CD4-positive, alpha-beta T cell treated with Interleukin-15 for 4 hours (primary cell): ENCODE measurements around the gene TMEM203.

ENCODE experiments used
- DNase-seq: peaks from one replicate; pipeline ENCODE4 v3.0.0-alpha.2; 2020; ENCODE audit warnings: low spot score

The TMEM203 gene

DNA sequence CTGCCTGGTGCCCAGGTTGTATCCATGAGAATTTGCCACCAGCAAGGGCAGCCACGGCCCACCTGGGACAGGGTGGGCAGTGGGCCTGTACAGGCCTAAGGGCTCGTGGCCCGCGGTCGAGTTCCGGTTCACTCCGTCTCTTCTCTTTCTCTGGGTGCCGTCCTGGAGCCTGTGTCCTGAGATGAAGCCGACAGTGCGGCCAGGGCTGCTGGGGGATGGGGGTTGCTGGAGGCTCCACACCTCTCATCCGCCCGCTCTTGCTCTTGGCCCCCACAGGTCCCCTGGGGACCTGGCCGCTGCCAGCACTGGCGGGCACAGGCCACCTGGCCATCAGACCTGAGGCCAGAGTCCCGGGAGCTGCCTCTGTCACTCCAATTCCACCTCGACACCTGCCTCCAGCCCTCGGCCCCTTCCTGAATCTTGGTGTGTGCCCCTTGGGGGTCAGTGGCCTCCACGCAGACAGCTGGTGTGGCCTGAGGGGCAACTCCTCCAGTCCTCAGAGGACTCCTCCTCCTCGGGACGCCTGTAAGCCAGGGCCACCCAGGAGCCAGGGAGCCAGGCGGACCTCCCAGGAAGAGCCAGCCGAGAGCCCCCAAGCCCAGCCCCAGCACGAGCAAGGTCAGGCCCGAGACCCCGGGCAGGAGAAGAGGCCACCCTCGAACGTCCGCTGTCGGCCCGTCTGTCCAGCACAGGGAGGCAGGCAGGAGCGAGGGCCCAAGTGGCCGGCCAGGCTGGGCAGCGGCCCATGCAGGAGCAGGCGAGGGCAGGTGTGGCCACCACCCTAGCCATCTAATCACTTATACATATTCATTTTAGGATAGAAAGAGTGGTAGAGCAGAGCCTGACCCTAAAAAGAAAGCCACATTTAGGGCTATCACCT, 40.8 kb downstream of the TMEM203 start:
- DNase-seq, result no peak

- no peak for DNase-seq
Observed at GRCh38 chr9:137163805-137164204, 41.6 kb downstream of the TMEM203 start.

DNA sequence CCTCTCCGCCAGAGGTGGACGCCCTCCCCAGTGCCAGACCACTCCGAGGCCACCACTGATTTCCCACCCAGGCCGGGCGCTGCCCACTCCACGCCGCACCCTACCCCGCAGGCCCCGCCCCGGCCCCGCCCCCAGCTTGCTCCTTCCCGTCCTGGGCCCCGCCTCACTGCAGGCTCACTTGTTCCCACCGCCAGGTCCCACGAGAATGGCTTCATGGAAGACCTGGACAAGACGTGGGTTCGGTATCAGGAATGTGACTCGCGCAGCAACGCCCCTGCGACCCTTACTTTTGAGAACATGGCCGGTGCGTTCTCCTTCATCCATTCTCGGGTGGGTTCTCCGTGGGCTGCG, 42.1 kb downstream of the TMEM203 start:
- DNase-seq, result no peak

DNA sequence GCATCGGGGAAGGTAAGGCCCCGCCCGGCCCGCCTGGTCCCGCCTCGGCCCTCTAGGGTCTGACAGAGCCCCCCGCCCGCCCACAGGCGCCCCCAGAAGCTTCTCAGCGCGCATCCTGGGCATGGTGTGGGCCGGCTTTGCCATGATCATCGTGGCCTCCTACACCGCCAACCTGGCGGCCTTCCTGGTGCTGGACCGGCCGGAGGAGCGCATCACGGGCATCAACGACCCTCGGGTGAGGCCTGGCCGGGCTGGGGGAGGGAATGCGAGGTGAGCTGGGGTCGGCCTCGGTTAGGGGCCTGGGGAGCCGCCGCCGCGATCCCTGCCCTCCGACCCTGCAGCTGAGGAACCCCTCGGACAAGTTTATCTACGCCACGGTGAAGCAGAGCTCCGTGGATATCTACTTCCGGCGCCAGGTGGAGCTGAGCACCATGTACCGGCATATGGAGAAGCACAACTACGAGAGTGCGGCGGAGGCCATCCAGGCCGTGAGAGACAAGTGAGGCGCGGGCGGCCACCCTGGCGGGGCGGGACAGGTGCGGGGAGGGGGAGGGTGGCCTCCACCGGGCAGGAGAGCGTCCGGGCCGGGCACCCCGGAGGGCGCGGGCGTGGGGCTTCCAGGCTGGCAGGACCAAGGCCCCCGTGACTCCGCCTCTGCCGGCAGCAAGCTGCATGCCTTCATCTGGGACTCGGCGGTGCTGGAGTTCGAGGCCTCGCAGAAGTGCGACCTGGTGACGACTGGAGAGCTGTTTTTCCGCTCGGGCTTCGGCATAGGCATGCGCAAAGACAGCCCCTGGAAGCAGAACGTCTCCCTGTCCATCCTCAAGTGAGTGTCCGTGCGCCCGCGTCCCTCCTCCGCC, 42.7 kb downstream of the TMEM203 start:
- DNase-seq, result no peak

- DNase-seq, result no peak
Observed at GRCh38 chr9:137161558-137162486, 43.6 kb downstream of the TMEM203 start.

- DNase-seq, result no peak
Observed at GRCh38 chr9:137160716-137161557, 44.5 kb downstream of the TMEM203 start.

GRCh38 chr9:137160054-137160425, 45.4 kb downstream of the TMEM203 start:
- no peak for DNase-seq

GRCh38 chr9:137159105-137160053, 46.1 kb downstream of the TMEM203 start:
- no peak for DNase-seq

DNA sequence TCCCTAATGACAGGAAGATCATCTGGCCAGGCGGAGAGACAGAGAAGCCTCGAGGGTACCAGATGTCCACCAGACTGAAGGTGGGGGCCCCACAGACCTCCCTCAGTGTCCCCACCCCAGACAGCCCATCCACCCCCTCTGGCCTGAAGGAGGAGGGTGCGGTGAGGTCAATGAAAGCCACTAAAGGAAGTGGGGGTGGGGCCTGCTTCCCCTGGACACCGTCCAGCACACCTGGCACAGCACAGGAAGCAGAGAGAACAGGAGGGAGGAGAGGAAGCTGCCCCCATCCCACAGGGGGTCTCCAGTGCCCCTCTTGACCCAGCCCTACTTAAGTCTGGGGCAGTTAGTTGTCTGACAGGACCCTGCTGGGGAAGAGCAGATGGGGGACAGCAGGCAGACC, 46.8 kb downstream of the TMEM203 start:
- DNase-seq, result no peak

DNA sequence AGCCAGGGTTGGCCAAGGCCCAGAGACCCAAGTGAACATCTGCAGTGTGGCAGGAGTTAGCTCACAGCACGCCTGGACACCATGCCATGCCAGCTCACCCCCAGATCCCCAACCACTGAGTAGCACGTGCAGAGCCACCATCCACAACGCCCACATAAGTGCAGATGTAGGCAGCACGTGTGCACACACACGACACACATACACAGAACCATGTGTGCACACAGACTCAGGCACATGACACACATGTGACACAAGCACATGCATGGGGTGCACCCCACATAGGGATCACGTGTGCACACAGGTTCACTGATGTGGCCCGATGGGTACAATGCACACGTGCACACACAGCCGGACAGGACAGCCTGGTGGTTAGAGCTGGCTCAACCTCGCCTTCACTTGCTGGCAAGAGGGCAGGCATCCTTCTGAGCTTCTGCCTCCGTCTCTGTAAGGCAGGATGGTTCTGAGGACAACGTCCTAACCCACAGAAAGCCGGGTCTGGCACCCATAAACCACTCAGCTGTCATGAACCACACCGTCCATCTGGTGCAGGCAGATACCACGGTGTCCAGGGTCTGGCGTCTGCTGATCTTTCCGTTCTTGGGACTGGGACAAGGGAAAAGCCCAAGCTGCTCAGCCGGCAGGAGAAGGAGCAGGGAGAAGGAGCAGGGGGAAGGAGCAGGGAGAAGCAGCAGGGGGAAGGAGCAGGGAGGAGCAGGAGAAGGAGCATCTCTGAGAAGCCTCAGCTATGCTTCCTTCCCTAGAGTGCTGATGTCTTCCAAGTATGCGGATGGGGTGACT, 47.6 kb downstream of the TMEM203 start:
- no peak for DNase-seq

GRCh38 chr9:137156567-137157375, 48.7 kb downstream of the TMEM203 start:
- peak; percentile 30 for DNase-seq
